Heart right ventricle (tissue), 16 donors: Measurements from ENCODE around the gene C12orf56. TPM values are rescaled to one million over a fixed set of nuclear protein-coding genes. Genes with fewer than 3 reads are reported as not detected.
A peak's percentile ranks its signal among the peaks of the same experiment; 100 is the strongest.

ENCODE experiments used
- ATAC-seq, 8 donors: fragments of 200-7000 bp; cut with Tn5 transposase; one replicate each; pipeline ENCODE4 v1.9.1; 2020; ENCODE audit warnings: mild to moderate bottlenecking in 8 of 8, moderate library complexity in 8 of 8, moderate number of reproducible peaks in 1 of 8
- DNase-seq, 2 donors: peaks; one replicate each; pipeline ENCODE4 v3.0.0-alpha.2; 2020
- H3K27ac ChIP-seq, 10 donors: fragments of 200-600 bp; sonication (generic) in 2 of 10; one replicate each; pipeline versions ENCODE4 v1.5.0 to v1.8.0; 2020 to 2022; ENCODE audit warnings: mild to moderate bottlenecking in 3 of 10
- H3K27me3 ChIP-seq, 7 donors: fragments of 200-600 bp; one replicate each; pipeline ENCODE4 v1.8.0; 2021 to 2022; ENCODE audit warnings: mild to moderate bottlenecking in 2 of 7
- H3K36me3 ChIP-seq, 9 donors: fragments of 200-600 bp; sonication (generic) in 1 of 9; one replicate each; pipeline versions ENCODE4 v1.5.0 to v1.8.0; 2020 to 2022; ENCODE audit warnings: mild to moderate bottlenecking in 2 of 9
- H3K4me1 ChIP-seq, 9 donors: fragments of 200-600 bp; sonication (generic) in 1 of 9; one replicate each; pipeline versions ENCODE4 v1.5.0 to v1.8.0; 2020 to 2022; ENCODE audit warnings: mild to moderate bottlenecking in 4 of 9
- H3K4me3 ChIP-seq, 10 donors: fragments of 200-600 bp; sonication (generic) in 2 of 10; one replicate each; pipeline versions ENCODE4 v1.5.0 to v1.8.0; 2020 to 2022; ENCODE audit warnings: mild to moderate bottlenecking in 7 of 10, moderate library complexity in 2 of 10
- H3K9me3 ChIP-seq, 11 donors: fragments of 200-600 bp in 10 of 11; sonication (generic) in 2 of 11; one replicate each; pipeline versions ENCODE4 v1.5.0 to v1.8.0; 2013 to 2022; ENCODE audit warnings: mild to moderate bottlenecking in 2 of 11, control low read depth in 1 of 11, moderate library complexity in 1 of 11
- WGBS, 2 donors: extraction: QIAGEN DNeasy Blood & Tissue Kit; methylation state at CpG; one replicate each; pipeline ENCODE4 v1.1.7; 2013; ENCODE audit warnings: inconsistent platforms in 1 of 2; 5-methylcytosine and 5-hydroxymethylcytosine counted together
- intact Hi-C, 10 donors: fragments of 100-400 bp; cut with DNase I; formaldehyde crosslinking; loops; one replicate each; pipeline versions ENCODE4 v1.11.1 to v1.14.2; 2022
- polyA plus RNA-seq, 2 donors: library from polyadenylated mRNA; stranded (reverse); fragments of 200-250 nt; gene quantifications; one replicate each; pipeline ENCODE4 v1.2.3, GENCODE V29; 2013
- total RNA-seq, 10 donors: library from RNA; stranded (reverse); fragmentation: NEBNext Ultra II Directional in 3 of 10; extraction: Animal tissue kit (Norgen Biotek cat#: 25700) in 3 of 10; gene quantifications; one replicate each; pipeline versions ENCODE4 v1.2.1 to v1.2.4, GENCODE V29; 2021 to 2023
- TF ChIP-seq, protein P1 (sequence below), 9 donors: fragments of 200-600 bp; sonication (generic) in 2 of 9; IDR thresholded peaks; one replicate each; pipeline versions ENCODE4 v1.5.0 to v1.8.0; 2021 to 2022; ENCODE audit warnings: antibody characterized with exemption in 9 of 9, mild to moderate bottlenecking in 5 of 9, moderate library complexity in 1 of 9
- donor health status: Arrhythmogenic right ventricular cardiomyopathy.
- donor health status: ischemic (EF 13 %, LVEDD 7.1; RV severe dilation, severe dysfunction).
- donor health status: healthy with polysubstance abuse.
- donor health status: DM: no; HTN: yes; CAD: no.
- donor health status: DM: no; HTN: no; CAD: no.
- donor health status: ischemic (EF 25% LVEDD 6.9; RV normal size, moderate dysfunction).
- donor health status: ischemic (EF 25% LVEDD 5.7; RV mildly dilated, moderate dysfunction).
- donor health status: healthy.
- donor health status: DM: yes; HTN: yes; CAD: no.
- donor health status: Ischemic cardiomyopathy.
- donor health status: ischemic (EF 35%, LVEDD 5.7; RV mildly dilated, moderate dysfunction).
- donor health status: nonischemic (EF 11% LVEDD 7.7; RV severe dilation, severe dysfunction).
- donor health status: DM: yes; HTN: yes; CAD: no.
- donor health status: PGD.
- donor health status: ischemic (EF 29% LVEDD 5.4; RV normal size, mild dysfunction).
- donor health status: nonischemic (EF 23%, LVEDD 6.1; RV moderate dilation, normal function).

The C12orf56 gene
- total and polyA plus RNA-seq, 12 donors: not detected

DNA sequence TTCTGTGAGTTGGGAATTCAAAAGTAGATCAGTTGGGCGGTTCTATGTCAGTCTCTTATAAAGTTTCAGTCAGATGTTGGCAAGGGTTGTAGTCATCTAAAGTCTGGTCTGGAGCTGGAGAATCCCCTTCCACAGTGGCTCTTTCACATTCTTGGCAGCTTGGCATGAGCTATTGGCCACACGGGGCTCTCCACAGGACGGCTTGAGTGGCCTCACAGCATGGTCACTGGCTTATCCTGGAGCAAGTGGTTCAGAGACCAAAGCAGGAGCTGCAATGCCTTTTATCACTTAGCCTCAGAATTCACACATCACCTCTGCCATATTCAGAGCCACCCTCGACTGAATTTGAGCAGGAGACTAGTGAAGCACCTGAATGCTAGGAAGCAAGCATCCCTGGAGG lies 161.3 kb downstream of the C12orf56 start:
- ATAC-seq (no peak), DNase-seq (no peak)
- H3K27ac ChIP-seq: no peak overlapping the region
- H3K4me1 ChIP-seq: no peaks in the 10 kb centered on the region
- H3K9me3 ChIP-seq: no peaks in the 10 kb centered on the region
- peaks cover 0 to 4% (median 0%) of the 10 kb centered on the region in 9 donors for H3K36me3 ChIP-seq
- TF ChIP-seq, protein P1, sequence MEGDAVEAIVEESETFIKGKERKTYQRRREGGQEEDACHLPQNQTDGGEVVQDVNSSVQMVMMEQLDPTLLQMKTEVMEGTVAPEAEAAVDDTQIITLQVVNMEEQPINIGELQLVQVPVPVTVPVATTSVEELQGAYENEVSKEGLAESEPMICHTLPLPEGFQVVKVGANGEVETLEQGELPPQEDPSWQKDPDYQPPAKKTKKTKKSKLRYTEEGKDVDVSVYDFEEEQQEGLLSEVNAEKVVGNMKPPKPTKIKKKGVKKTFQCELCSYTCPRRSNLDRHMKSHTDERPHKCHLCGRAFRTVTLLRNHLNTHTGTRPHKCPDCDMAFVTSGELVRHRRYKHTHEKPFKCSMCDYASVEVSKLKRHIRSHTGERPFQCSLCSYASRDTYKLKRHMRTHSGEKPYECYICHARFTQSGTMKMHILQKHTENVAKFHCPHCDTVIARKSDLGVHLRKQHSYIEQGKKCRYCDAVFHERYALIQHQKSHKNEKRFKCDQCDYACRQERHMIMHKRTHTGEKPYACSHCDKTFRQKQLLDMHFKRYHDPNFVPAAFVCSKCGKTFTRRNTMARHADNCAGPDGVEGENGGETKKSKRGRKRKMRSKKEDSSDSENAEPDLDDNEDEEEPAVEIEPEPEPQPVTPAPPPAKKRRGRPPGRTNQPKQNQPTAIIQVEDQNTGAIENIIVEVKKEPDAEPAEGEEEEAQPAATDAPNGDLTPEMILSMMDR (IDR thresholded peaks at IDR 0.05): no peak
- H3K4me3 ChIP-seq: no peak overlapping the region
- intact Hi-C loops: loop anchor here in 1 of 10 donors (10.0 kb wide), 1 partner anchor 134 kb away; no protein-coding TSS in a partner anchor
- no peaks in the 10 kb centered on the region for H3K27me3 ChIP-seq
- WGBS, 2 donors: 48% methylated on average over 4 of the region's 4 CpGs

DNA sequence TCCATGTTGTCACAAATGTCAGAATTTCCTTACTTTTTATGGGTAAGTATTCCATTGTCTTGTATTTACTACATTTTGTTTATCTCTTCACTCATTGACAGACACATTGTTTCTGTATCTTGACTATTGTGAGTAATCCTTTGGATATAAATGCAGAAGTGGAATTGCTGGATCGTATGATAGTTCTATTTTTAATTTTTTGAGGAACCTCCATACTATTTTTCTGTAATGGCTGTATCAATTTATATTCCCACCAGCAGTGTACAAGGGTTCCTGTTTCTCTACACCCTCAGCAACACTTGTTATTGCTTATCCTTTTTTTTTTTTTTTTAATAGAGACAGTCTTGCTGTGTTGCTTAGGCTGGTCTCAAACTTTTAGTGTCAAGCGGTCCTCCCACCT lies 164.9 kb downstream of the C12orf56 start:
- H3K9me3 ChIP-seq: no peaks in the 10 kb centered on the region
- TF ChIP-seq, protein P1 (IDR thresholded peaks at IDR 0.05): no peak
- no peaks in the 10 kb centered on the region for H3K27me3 ChIP-seq
- intact Hi-C loops: loop anchor here in 1 of 10 donors (10.0 kb wide), 1 partner anchor 131 kb away; no protein-coding TSS in a partner anchor
- H3K36me3 ChIP-seq: peaks cover 0 to 4% (median 0%) of the 10 kb centered on the region in 9 donors
- H3K4me1 ChIP-seq: peaks cover 0 to 15% (median 8%) of the 10 kb centered on the region in 9 donors
- DNase-seq: no peak
- no peak overlapping the region for H3K27ac ChIP-seq
- no peak for ATAC-seq
- H3K4me3 ChIP-seq: no peak overlapping the region
- WGBS, 2 donors: 12 to 23% methylated on average over 2 of the region's 2 CpGs

DNA sequence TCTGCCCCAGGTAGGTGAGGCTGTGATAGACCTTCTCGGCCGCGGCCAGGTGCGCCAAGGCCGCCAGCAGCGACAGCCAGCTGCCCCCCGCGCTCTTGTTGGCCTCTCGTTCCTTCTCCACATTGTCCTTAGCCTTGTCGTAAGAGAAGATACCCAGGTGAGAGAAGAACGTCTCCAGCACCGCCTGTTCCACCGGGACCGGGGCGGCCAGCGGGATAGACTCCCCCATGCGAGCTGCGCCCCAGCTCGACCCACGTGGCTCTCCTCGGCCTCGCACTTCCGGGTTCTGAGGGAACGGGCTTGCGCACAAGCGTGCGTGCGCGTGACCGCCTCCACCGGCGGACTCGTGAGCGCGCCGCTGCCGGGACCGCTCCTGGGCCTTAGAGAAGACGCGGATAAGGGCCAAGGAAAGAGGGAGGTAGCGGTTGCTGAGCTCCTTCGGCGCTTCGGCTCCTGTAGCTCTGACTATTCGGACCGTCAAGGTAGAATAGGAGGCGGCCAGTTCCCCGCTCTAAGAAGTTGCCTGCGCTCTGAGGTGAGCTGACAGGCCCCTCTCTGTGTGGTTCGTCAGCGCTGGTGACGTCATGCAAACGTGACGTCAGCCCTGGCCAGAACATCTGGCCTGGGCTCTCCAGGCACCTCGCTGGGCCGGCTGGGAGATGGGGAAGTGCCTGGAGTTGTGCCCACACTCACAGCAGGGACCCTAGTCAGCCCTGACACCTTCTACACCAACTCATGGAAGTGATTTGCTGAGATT lies 168.4 kb downstream of the C12orf56 start, which contains the start of gene KICS2:
Gene KICS2 (minus strand): TSS at position 288 of the 757 bp plus-strand sequence. CDS start 59 bp downstream, at position 229.
- TF ChIP-seq, protein P1 (IDR thresholded peaks at IDR 0.05): peak in 3 of 9 donors; percentile 6 to 7 (median 6)
- 0% methylated on average over 56 of the region's 56 CpGs for WGBS, 2 donors
- Histone ChIP-seq H3K27me3 (no peaks in the 10 kb centered on the region), H3K4me3 (peak within 1 kb of the TSS; percentile 60 to 94 (median 88)), H3K9me3 (no peaks in the 10 kb centered on the region), H3K4me1 (peaks cover 0 to 26% (median 11%) of the 10 kb centered on the region in 9 donors), H3K36me3 (no peaks in the 10 kb centered on the region), H3K27ac (peak within 1 kb of the TSS; percentile 44 to 95 (median 90))
- DNase-seq (peak; percentile 92 to 93), ATAC-seq (peak; percentile 98 to 100 (median 99))
- intact Hi-C loops: loop anchor here in 1 of 10 donors (1.0 to 10.0 kb wide), 2 partner anchors 127 to 379 kb away; no protein-coding TSS in a partner anchor

DNA sequence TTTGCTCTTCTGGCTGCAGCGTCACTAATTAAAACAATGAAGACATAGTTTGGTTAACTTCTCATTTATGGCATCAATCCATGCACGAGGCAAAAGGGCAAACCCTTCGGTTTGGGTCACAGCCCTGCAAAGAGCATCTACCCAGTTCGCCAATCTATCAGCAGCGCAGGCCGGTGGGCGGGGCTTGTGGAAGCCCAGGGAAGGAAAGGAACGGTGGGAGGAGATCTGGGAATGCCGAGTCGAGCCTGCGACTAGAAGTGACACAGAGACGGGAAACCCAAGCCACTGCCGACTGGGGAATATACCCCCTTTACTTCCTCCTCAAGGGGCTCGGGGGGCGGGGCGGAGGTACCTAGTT lies 168.9 kb downstream of the C12orf56 start:
- Histone ChIP-seq H3K27me3 (no peaks in the 10 kb centered on the region), H3K9me3 (no peaks in the 10 kb centered on the region), H3K4me3 (peak overlapping the region; percentile 60 to 94 (median 88)), H3K27ac (peak overlapping the region; percentile 33 to 95 (median 90)), H3K36me3 (no peaks in the 10 kb centered on the region), H3K4me1 (peaks cover 0 to 26% (median 11%) of the 10 kb centered on the region in 9 donors)
- DNase-seq (peak; percentile 83 to 87), ATAC-seq (peak; percentile 83 to 93 (median 88))
- TF ChIP-seq, protein P1 (IDR thresholded peaks at IDR 0.05): no peak
- intact Hi-C loops: loop anchor here in 1 of 10 donors (1.0 to 10.0 kb wide), 2 partner anchors 127 to 378 kb away; no protein-coding TSS in a partner anchor
- 1% methylated on average over 16 of the region's 16 CpGs for WGBS, 2 donors
